ACC112 (cell line): Measurements from ENCODE around the gene CENPH.
A peak's percentile ranks its signal among the peaks of the same experiment; 100 is the strongest.
"Not testable (repeated sequence)": the region's sequence is repeated elsewhere in the genome, so short reads cannot be mapped to it uniquely, and the experiment has no call there.

Source experiments
- H2AFZ ChIP-seq: fragments of 200-600 bp; sonication (generic); one replicate; pipeline ENCODE4 v1.6.0; 2017; ENCODE audit warnings: antibody characterized with exemption, low read length; ENCODE audit not compliant: unreplicated experiment
- H3K27ac ChIP-seq: fragments of 200-600 bp; sonication (generic); 2 replicates; pipeline ENCODE4 v1.5.1; 2014; ENCODE audit warnings: low read depth, mild to moderate bottlenecking, antibody characterized with exemption, low read length, moderate library complexity
- H3K27me3 ChIP-seq: fragments of 200-600 bp; sonication (generic); 2 replicates; pipeline ENCODE4 v1.6.1; 2014; ENCODE audit warnings: mild to moderate bottlenecking, antibody characterized with exemption, low read length, moderate library complexity, mixed read lengths; ENCODE audit not compliant: insufficient read depth
- H3K36me3 ChIP-seq: fragments of 200-600 bp; sonication (generic); 2 replicates; pipeline ENCODE4 v1.6.1; 2016; ENCODE audit warnings: mild to moderate bottlenecking, antibody characterized with exemption, low read length, moderate library complexity, mixed read lengths; ENCODE audit not compliant: insufficient read depth
- H3K4me1 ChIP-seq: fragments of 200-600 bp; sonication (generic); one replicate; pipeline ENCODE4 v1.6.1; 2016; ENCODE audit warnings: low read length, mixed read lengths; ENCODE audit not compliant: insufficient read depth, unreplicated experiment, control insufficient read depth
- H3K4me3 ChIP-seq: fragments of 200-600 bp; sonication (generic); 2 replicates; pipeline ENCODE4 v1.5.1; 2014; ENCODE audit warnings: mild to moderate bottlenecking, low read depth, low read length
- H3K79me2 ChIP-seq: fragments of 200-600 bp; sonication (generic); one replicate; pipeline ENCODE4 v1.6.0; 2016; ENCODE audit warnings: low read length; ENCODE audit not compliant: control insufficient read depth, unreplicated experiment, insufficient read depth

CENPH gene

DNA sequence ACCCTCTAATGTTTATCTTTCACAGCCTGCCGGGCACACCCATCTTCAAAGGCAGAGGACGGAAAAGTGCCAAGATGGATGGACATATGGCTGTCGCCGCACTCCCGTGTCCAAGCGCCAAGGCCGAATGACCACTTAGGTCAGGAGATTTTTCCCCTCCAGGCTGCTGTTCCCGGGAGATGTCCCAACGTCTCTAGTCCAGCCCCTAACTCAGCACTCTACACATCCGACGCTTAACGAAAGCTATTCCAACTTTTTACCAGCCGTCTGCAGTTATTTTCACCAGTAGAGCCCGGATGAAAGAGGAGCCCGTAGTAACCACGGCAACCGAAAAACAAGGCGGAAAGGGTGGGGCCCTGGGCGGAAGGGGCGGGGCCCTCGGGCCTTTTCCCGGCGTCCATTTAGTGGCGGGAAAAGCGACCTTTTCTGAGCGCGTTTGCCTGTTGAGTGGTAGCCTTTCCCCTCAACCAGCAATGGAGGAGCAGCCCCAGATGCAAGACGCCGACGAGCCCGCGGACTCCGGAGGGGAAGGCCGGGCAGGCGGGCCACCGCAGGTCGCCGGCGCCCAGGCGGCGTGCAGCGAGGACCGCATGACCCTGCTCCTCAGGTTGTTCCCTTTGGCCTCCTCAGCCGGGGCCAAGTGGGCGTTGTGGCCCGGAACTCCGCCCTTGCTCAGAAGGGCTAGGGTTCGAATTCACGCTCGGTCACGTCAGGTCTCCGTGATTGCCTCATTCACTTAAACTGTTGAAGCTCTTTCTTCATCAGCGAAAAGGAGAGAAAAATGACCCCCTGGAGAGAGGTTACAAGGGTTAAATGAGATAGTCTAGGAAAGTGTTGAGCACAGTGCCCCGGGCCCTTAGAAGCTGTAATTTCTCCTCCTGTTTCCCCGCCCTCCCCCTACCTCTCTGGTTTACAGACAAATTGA lies at the start of gene CENPH:
Gene CENPH (plus strand): TSS at position 422 of the 925 bp plus-strand sequence. CDS start 52 bp downstream, at position 474.
- peak within 1 kb of the TSS; percentile 82 for H3K4me3 ChIP-seq
- H3K4me1 ChIP-seq = no peaks in the 10 kb centered on the region
- H3K79me2 ChIP-seq = peaks cover 10% of the 10 kb centered on the region
- H3K27me3 ChIP-seq = no peaks in the 10 kb centered on the region
- peak within 1 kb of the TSS; percentile 81 for H3K27ac ChIP-seq
- no peaks in the 10 kb centered on the region for H3K36me3 ChIP-seq
- peak within 1 kb of the TSS; percentile 94 for H2AFZ ChIP-seq

DNA sequence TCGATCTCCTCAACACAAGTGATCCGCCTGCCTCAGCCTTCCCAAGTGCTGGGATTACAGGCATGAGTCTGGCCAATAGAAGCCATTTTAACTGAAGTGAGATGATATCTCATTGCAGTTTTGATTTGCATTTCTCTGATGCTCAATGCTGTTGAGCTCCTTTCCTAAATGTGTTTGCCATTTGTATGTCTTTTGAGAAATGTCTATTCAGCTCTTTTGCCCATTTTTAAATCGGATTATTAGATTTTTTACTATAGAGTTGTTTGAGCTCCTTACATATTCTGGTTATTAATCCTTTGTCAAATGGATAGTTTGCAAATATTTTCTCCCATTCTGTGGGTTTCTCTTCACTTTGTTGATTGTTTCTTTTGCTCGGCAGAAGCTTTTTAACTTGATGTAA lies 49.1 kb upstream of the CENPH start:
- H2AFZ ChIP-seq, H3K4me3 ChIP-seq, H3K4me1 ChIP-seq, H3K79me2 ChIP-seq, H3K27ac ChIP-seq, H3K27me3 ChIP-seq, H3K36me3 ChIP-seq: not testable (repeated sequence)

- no peak overlapping the region for H2AFZ ChIP-seq
- 0 out of 2 replicates have a peak, but pooled peaks cover 6% of the 10 kb centered on the region for H3K36me3 ChIP-seq
- no peak overlapping the region for H3K27ac ChIP-seq
- H3K79me2 ChIP-seq = no peaks in the 10 kb centered on the region
- H3K27me3 ChIP-seq = no peaks in the 10 kb centered on the region
- no peak overlapping the region for H3K4me3 ChIP-seq
- H3K4me1 ChIP-seq = no peaks in the 10 kb centered on the region
Observed at GRCh38 chr5:69140827-69141226, 48.6 kb upstream of the CENPH start.

DNA sequence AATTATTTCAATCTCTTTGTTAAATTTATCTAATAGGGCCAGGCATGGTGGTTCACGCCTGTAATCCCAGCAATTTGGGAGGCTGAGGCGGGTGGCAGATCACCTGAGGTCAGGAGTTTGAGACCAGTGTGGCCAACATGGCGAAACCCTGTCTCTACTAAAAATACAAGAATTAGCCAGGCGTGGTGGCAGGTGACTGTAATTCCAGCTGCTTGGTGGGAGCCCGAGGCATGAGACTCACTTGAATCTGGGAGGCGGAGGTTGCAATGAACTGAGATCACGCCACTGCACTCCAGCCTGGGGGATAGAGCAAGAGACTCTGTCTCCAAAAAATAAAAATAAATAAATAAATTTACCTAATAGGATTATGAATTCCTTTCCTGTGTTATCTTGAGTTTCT lies 40.8 kb upstream of the CENPH start:
- H2AFZ ChIP-seq, H3K4me1 ChIP-seq, H3K79me2 ChIP-seq, H3K27me3 ChIP-seq, H3K27ac ChIP-seq, H3K4me3 ChIP-seq, H3K36me3 ChIP-seq: not testable (repeated sequence)

DNA sequence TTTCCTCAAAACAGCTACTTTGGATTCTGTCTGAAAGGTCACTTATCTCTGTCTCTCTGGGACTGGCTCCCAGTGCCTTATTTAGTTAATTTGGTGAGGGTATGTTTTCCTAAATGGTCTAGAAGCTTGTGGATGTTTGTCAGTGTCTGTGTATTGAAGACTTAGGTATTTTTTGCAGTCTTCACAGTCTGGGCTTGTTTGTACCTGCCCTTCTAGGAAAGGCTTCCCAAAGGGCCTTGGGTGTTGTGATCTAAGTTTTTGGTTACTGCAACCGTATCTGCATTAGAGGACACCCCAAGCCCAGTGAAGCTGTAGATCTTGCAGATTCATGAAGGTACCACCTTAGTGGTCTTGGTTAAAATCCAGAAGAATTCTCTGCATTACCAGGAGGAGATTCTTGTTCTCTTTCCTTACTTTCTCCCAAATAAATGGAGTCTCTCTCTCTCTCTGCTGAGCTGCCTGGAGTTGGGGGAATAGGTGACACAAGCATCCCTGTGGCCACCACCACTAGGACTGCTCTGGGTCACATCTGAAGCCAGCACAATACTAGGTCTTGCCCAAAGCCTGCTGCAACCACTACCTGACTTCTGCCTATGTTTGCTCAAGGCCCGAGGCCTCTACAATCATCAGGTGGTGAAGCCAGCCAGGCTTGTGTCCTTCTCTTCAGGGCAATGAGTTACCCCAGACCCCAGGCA lies 40.3 kb upstream of the CENPH start:
- H3K4me3 ChIP-seq = no peak overlapping the region
- H3K79me2 ChIP-seq = no peaks in the 10 kb centered on the region
- 0 out of 2 replicates have a peak, but pooled peaks cover 2% of the 10 kb centered on the region for H3K36me3 ChIP-seq
- no peaks in the 10 kb centered on the region for H3K4me1 ChIP-seq
- H2AFZ ChIP-seq = no peak overlapping the region
- H3K27ac ChIP-seq = no peak overlapping the region
- no peaks in the 10 kb centered on the region for H3K27me3 ChIP-seq

DNA sequence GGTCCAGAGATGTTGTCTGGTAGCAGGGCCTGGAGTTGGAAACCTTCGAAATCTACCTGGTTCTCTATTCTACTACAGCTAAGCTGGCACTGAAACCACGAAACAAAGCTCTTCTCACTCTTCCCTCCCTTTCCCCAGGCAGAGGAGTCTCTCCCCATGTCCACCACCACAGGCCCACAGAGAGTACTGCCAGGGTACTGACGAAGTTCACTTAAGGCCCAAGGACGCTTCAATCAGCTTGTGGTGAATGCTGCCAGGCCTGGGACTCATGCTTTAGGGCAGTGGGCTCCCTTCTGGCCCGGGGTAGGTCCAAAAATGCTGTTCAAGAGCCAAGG lies 39.7 kb upstream of the CENPH start:
- Histone ChIP-seq H3K4me1 (no peaks in the 10 kb centered on the region), H3K27ac (no peak overlapping the region), H3K4me3 (no peak overlapping the region), H3K79me2 (no peaks in the 10 kb centered on the region), H3K36me3 (0 out of 2 replicates have a peak, but pooled peaks cover 2% of the 10 kb centered on the region), H3K27me3 (no peaks in the 10 kb centered on the region), H2AFZ (no peak overlapping the region)

- H3K27ac ChIP-seq = no peak overlapping the region
- H3K36me3 ChIP-seq = no peaks in the 10 kb centered on the region
- no peaks in the 10 kb centered on the region for H3K79me2 ChIP-seq
- no peaks in the 10 kb centered on the region for H3K4me1 ChIP-seq
- no peak overlapping the region for H2AFZ ChIP-seq
- H3K27me3 ChIP-seq = no peaks in the 10 kb centered on the region
- H3K4me3 ChIP-seq = no peak overlapping the region
Observed at GRCh38 chr5:69152731-69153130, 36.7 kb upstream of the CENPH start.

DNA sequence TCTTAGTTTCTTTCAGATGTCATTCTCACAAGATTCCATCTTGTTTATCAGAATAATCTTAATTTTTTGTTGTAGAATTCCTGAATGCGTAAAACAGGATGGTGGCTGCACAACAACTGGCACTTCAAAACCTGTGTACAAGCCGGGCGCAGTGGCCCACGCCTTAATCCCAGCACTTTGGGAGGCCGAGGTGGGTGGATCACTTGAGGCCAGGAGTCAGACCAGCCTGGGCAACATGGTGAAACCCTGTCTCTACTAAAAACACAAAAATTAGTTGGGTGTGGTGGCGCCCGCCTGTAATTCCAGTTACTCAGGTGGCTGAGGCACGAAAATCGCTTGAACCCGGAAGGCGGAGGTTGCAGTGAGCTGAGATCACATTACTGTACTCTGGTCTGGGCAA lies 32.9 kb upstream of the CENPH start:
- Histone ChIP-seq H3K79me2 (no peaks in the 10 kb centered on the region), H3K27ac (no peak overlapping the region), H3K4me3 (no peak overlapping the region), H3K27me3 (no peaks in the 10 kb centered on the region), H3K36me3 (no peaks in the 10 kb centered on the region), H3K4me1 (no peaks in the 10 kb centered on the region), H2AFZ (no peak overlapping the region)

- no peak overlapping the region for H3K4me3 ChIP-seq
- H3K4me1 ChIP-seq = no peaks in the 10 kb centered on the region
- H3K27me3 ChIP-seq = no peaks in the 10 kb centered on the region
- H3K27ac ChIP-seq = no peak overlapping the region
- H2AFZ ChIP-seq = no peak overlapping the region
- no peaks in the 10 kb centered on the region for H3K36me3 ChIP-seq
- H3K79me2 ChIP-seq = no peaks in the 10 kb centered on the region
Observed at GRCh38 chr5:69158039-69158438, 31.3 kb upstream of the CENPH start.

GRCh38 chr5:69160651-69161050 lies 28.7 kb upstream of the CENPH start:
- Histone ChIP-seq H3K4me1 (no peaks in the 10 kb centered on the region), H3K79me2 (no peaks in the 10 kb centered on the region), H3K27me3 (no peaks in the 10 kb centered on the region), H2AFZ (no peak overlapping the region), H3K36me3 (no peaks in the 10 kb centered on the region), H3K27ac (no peak overlapping the region), H3K4me3 (no peak overlapping the region)
